RWPE2 (cell line): ENCODE data around the gene OCIAD1.

Experiments
- ATAC-seq: fragments of 200-7000 bp; cut with Tn5 transposase; 3 replicates; pipeline ENCODE4 v1.9.1; 2021; ENCODE audit warnings: low read depth
- DNase-seq: peaks from one replicate; pipeline ENCODE4 v3.0.0-alpha.2; 2020; ENCODE audit warnings: low spot score
- H3K27ac ChIP-seq: fragments of 450-650 bp; 2 replicates; pipeline ENCODE4 v1.5.1; 2017; ENCODE audit warnings: mild to moderate bottlenecking; ENCODE audit not compliant: poor library complexity, severe bottlenecking
- H3K27me3 ChIP-seq: fragments of 250-450 bp; sonication (Bioruptor Pico); 2 replicates; pipeline ENCODE4 v1.5.1; 2021; ENCODE audit warnings: mild to moderate bottlenecking, moderate library complexity; ENCODE audit not compliant: insufficient read depth, poor library complexity, severe bottlenecking
- H3K36me3 ChIP-seq: fragments of 250-450 bp; sonication (Bioruptor Pico); 2 replicates; pipeline ENCODE4 v1.5.1; 2020; ENCODE audit warnings: low read depth, mild to moderate bottlenecking, moderate library complexity
- H3K4me1 ChIP-seq: fragments of 250-450 bp; sonication (Bioruptor Pico); 2 replicates; pipeline ENCODE4 v1.5.1; 2021; ENCODE audit warnings: mild to moderate bottlenecking, moderate library complexity; ENCODE audit not compliant: insufficient read depth, poor library complexity, severe bottlenecking
- H3K4me3 ChIP-seq: fragments of 250-450 bp; sonication (Bioruptor Pico); 2 replicates; pipeline ENCODE4 v1.5.1; 2021; ENCODE audit warnings: mild to moderate bottlenecking, moderate library complexity; ENCODE audit not compliant: severe bottlenecking
- H3K9me3 ChIP-seq: fragments of 250-450 bp; sonication (Bioruptor Pico); 2 replicates; pipeline ENCODE4 v1.5.1; 2021; ENCODE audit warnings: mild to moderate bottlenecking, moderate library complexity; ENCODE audit not compliant: severe bottlenecking
- TF ChIP-seq, protein P1 (sequence below): fragments of 450-650 bp; IDR thresholded peaks from one replicate; pipeline ENCODE4 v1.5.1; 2017; ENCODE audit warnings: mild to moderate bottlenecking, moderate library complexity; ENCODE audit not compliant: poor library complexity, severe bottlenecking

The OCIAD1 gene

GRCh38 chr4:48910511-48910910 is 79.6 kb downstream of the OCIAD1 start:
- no peaks in the 10 kb centered on the region for H3K27me3 ChIP-seq
- peak overlapping the region; percentile 85 for H3K27ac ChIP-seq
- no peaks in the 10 kb centered on the region for H3K9me3 ChIP-seq
- ATAC-seq = no peak
- no peak overlapping the region for H3K4me3 ChIP-seq
- H3K4me1 ChIP-seq = peaks cover 35% of the 10 kb centered on the region
- DNase-seq = no peak
- no peaks in the 10 kb centered on the region for H3K36me3 ChIP-seq
- TF ChIP-seq, protein P1, sequence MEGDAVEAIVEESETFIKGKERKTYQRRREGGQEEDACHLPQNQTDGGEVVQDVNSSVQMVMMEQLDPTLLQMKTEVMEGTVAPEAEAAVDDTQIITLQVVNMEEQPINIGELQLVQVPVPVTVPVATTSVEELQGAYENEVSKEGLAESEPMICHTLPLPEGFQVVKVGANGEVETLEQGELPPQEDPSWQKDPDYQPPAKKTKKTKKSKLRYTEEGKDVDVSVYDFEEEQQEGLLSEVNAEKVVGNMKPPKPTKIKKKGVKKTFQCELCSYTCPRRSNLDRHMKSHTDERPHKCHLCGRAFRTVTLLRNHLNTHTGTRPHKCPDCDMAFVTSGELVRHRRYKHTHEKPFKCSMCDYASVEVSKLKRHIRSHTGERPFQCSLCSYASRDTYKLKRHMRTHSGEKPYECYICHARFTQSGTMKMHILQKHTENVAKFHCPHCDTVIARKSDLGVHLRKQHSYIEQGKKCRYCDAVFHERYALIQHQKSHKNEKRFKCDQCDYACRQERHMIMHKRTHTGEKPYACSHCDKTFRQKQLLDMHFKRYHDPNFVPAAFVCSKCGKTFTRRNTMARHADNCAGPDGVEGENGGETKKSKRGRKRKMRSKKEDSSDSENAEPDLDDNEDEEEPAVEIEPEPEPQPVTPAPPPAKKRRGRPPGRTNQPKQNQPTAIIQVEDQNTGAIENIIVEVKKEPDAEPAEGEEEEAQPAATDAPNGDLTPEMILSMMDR = no peak
